ENCODE measurements around the gene KHDRBS2.
"Not testable (repeated sequence)": the region's sequence is repeated elsewhere in the genome, so short reads cannot be mapped to it uniquely, and the experiment has no call there.

KHDRBS2 gene

DNA sequence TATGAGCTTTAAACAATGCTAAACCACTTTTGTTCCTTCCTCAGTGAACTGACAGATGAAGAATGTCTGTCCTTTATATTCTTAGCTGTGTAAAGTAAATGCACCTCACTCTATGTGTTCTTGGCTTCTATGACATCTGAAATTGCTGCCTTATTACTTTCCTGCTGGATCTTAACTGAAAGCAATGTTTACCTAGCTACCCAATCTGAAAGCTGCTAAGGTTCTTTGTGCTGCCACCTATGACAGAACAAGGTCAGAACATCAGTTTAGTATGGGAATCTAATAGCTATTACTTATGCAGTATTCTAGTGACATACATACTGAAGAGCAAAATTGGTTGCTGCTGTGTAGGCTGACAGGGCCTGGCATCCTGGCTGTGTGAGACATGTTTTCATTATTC, 444.1 kb downstream of the KHDRBS2 start:
- no peak for DNase-seq

DNA sequence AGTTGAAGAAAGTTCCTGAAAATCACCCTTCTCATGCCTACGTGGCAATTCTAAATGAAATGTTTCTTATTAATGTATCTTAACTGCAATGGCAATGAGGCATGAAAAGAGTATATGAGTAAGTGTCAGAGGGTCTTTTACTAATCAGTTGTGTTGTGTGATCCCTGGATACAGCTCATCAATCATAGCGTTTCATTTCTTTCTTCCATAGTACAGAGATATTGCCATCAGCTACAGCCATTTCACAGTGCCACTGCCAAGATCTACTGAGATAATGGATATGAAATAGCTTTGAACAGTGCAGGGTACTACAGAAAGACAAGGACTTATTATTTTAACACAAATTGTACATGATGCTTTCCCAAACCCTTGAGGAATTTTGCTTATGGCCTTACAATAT, 450.8 kb downstream of the KHDRBS2 start:
- DNase-seq = no peak

DNA sequence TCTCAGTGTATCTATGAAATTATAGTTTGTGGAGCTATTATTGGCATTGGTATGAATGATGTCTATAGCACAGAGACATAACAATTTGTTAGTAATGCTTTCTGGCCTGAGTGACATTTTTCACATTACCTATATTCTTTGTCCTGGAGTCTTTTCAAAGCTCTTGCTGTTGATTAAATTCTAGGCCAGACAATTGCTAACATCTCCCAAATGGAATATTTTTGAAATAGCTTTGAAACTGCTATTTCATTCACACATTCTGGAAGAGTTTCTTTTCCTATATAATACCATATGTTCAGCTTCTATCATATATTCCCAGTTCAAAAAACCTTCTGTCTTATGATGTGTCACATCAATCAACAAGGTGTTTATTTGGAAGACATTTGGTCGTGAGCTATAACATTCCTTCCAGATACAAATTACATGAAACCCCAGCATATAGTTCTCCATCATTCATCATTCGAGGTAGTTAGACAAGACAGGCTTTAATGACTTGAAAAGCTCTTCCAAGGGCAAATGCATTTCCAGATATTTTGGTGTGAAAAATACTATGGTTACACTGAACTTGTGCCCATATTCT, 452.8 kb downstream of the KHDRBS2 start:
- DNase-seq = no peak

DNA sequence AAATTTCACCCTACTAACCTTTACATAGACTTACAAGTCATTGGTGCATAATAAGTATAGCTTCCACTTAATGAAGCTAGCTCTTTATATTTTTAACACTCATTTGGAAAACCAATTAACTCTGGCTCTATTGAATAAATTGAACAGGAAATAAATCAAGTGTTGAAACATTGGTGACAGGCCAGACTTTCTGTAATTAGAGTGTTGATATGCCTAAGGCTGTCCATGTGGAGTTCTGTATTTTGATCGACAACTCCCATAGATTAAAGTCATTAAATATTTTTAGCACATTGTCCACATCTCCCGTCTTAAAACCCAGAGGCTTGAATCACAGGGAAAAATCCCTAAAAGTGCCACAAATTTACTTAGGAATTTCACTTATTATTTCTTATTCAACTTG, 468.3 kb downstream of the KHDRBS2 start:
- DNase-seq = no peak

DNA sequence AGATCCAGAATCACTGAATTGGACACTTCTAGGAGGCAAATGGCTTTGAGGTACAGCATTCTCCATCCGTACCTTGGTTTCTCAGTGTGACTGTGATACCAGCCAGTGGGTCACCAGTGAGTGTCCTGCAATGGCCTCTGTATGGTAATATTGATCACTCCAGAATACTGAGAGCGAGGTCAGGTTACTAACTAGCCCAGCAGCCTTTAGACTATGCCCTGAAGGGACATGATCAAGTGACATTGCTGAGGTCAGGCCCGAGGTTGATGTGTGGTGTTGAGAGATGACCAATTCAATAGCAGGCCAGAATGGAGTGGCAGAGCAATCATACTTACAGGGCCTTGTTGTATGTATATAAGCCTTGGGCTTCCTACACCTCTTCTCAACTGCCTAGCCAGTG, 476.0 kb downstream of the KHDRBS2 start:
- DNase-seq = no peak

DNA sequence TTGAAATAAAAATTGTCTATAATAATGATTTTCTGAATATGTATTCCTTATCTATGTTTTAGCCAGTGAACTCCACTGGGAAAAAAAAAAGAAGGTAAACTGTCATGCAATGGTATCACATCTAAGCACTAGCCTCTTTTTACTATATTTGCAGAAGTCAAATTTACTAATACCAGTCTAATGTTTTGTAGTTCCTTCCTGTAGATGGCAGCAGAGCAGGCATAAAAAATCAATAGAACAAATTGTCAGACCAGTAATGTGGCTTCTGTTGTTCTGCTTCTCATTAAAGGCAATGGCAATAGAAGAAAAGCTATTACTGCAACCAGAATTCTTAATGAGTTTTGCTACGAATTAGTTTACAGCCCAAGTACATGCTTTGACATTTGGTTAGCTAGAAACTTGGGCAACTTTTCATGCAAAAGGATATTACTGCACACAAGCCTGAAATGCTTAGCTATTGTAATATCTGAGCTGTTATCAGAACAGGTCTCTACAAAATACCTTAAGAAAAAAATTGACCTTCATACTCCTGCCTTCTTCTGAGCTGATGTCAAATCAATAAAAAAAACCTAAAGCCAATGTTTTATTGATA, 476.9 kb downstream of the KHDRBS2 start:
- no peak for DNase-seq

DNA sequence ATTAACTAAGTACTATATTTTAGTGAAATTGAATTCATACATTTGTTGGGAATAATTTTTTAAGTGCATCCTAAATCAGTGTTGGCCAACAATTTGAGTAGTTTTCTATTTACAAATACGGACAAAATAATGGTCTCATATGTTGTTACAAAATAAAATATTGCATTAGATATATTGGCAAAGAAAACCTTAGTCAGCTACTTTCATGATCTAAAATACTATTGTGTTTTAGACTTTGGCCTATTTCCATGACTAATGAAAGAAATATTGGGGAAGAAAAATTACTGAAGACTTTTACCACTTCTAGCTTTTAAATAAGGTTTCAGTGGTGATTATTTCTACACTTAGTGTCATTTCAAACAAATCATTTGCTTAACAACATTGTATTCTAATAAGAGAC, 498.0 kb downstream of the KHDRBS2 start:
- DNase-seq = no peak

DNA sequence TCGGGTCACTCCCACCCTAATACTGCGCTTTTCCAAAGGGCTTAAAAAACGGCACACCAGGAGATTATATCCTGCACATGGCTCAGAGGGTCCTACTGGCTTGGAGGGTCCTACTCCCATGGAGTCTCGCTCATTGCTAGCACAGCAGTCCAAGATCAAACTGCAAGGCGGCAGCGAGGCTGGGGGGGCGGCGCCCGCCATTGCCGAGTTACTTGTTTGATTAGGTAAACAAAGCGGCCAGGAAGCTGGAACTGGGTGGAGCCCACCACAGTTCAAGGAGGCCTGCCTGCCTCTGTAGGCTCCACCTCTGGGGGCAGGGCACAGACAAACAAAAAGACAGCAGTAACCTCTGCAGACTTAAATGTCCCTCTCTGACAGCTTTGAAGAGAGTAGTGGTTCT, 516.6 kb downstream of the KHDRBS2 start:
- DNase-seq = not testable (repeated sequence)

DNA sequence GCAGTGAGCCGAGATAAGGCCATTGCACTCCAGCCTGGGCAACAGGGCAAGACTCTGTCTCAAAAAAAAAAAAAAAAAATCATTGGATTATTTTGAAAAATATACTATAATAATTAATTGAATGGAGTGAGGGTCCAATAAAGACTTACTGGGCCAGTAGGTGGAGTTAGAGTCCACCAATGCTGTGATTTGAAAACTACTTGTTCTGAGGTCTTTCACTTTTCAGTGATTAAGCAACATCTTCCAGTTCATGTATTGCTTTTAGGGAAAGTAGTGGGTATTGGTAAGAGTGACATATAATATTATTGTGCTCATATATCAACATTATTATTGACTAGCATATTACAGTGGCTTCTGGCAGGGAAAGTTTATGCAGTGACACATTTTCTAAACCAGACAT, 530.3 kb downstream of the KHDRBS2 start:
- no peak for DNase-seq

DNA sequence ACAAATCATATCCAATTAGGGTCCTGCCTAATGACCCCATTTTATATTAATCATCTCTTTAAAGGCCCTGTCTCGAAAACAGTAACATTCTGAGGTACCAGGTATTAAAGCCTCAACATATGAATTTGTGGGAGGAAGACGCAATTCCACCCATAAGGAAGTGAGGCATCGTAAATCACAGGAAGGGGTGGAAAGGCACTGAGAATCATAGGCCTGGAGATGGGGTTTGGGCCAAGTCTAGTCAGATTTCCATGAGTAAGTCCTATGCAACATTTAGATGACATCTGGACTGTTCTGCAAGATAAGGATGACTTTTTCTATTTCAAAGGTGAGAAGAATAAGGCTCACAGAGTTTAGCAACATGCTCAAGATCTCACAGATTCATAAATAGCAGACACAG, 534.0 kb downstream of the KHDRBS2 start:
- DNase-seq = no peak

DNA sequence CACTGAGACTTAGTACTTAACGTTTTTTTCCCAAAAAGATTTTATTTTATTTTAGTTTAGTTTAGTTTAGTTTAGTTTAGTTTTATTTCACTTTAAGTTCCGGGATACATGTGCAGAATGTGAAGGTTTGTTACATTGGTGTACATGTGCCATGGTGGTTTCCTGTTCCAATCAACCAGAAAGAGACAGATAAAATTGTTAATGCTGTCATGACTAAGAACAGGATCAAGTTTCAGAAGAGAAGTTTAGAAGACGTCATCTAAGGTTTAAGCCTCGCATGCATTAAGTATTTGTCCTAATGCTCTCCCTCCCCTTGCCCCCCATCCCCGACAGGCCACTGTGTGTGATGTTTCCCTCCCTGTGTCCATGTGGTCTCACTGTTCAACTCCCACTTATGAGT, 540.0 kb downstream of the KHDRBS2 start:
- DNase-seq = no peak

DNA sequence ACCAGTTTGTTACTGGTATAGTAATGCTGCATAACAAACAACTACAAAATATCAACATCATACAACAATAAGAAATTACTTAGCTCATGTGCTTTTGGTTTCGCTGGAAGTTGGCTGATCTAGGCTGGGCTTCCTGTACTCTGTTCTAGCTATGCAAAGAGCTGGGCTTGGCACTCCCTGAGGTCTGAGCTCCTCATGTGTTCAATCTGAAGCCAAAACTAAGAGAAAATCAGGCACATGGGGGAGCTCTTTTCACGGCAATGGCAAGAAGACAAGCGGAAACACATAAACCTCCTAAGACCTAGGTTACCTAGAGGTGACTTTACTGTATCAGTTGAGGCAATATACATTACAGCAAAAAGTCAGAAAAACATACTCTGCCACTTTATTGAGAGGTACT, 574.2 kb downstream of the KHDRBS2 start:
- DNase-seq = no peak

DNA sequence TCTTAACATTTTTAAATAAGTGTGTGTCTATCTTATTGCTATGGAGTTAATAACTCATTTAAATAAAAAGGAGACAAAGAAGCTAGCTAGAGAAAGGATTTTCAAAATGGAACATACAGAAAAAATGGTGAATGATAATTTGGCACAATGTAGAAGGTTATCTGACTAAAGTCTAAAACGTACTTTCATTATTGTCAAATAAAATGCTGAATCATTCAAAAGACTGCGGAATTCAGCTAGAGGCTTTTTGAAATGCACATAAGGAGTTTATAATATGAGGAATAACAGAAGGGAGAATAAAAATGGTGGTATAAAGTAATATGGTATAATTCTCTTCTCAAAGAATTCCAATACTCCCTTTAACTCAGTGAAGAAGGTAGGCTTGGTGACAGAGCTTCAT, 597.9 kb downstream of the KHDRBS2 start:
- DNase-seq = no peak

DNA sequence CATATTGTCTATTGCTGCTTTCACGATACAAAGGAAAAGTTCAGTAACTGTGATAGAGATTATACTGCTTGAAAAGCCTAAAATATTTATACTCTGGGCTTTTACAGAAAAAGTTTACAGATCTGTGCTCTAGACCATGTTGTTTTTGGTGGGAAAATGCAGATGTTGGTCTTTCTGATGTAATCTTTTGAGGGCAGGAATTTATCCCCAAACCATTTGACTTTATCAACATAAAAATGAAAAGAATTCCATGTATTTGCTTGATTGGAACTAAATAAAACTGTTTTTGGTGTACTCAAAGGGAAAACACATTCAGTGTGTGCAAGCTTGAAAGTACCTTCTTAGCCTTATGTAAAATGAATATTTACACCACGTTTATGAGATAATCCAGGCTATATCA, 603.5 kb downstream of the KHDRBS2 start:
- DNase-seq = no peak

DNA sequence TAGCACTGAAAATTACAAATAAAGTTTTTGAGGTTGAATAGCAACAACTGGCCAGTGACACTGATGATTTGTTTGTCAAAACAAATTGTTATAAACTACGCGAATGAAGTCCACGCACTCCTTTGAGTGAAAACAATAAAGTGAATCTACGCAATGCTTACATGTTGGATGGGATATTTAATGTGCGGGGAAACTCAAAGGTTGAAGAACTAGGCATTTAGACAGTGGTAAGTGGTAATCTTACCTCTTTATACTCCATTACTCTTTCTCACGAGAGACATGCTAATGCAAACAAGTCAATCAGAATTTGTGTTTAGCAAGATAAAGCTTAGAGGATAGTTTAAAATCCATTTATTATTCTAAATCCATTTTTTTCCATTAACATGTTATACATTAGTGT, 606.4 kb downstream of the KHDRBS2 start:
- DNase-seq = no peak

DNA sequence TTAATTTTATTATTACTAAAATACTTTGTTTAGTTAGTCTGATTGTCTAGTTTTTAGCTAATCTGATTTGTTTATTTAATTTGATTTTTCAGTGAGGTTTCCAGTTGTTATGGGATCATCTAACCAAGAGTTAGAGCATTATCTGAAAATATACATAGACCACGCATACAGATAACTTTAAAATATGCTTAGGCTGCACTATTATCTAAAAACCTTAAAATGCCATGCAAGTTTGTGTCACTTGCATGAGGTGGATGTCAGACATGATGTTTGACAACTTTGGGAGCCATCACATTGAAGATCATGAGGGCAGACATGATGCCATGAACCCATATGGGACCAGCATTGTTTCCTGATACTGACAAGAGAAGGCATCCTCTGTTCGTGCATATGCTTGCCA, 610.3 kb downstream of the KHDRBS2 start:
- DNase-seq = no peak

DNA sequence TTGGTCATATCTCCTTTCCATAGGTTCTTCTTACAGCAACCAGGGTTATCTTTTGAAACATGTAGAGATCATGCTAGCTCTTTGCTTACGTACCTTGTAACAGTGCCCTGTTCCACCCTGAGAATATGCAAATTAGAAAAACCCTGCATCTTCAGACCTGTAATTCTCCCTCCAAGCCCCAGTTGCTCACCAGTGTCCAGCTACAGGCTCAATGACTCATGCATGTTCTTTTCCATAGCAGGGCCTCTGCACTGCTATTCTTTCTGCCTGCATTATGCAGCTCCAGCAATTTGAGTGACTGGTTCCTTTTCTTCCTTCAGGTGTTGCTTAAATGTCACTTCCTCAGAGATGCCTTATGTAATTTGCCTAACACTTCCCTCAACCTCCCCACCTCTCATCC, 636.2 kb downstream of the KHDRBS2 start:
- DNase-seq = no peak

DNA sequence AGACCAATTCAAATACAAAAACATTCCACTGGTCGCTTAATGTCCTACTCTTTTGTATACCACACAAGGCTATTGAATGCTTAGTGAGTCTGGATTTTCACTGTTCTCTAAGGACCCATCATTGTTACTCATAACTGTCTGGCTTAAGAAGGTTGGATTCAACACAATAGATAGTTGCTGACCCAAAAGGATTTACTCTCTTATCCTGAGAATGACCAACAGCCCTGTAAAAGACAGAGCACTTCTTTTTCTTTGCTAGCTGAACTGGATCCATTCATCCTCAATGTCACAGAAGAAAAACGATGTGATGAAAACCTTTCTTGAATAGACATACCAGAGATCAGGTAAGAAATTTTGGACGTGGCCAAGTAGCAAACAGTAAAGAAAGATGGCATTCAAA, 645.6 kb downstream of the KHDRBS2 start:
- DNase-seq = no peak
